Body of pancreas (tissue), 4 donors: ENCODE measurements around the gene SOD3.

Experiments used
- POLR2A ChIP-seq, 3 donors: fragments of 450-650 bp; IDR thresholded peaks; one replicate each; pipeline ENCODE4 v1.6.1; 2016; ENCODE audit warnings: antibody characterized with exemption in 3 of 3, mild to moderate bottlenecking in 2 of 3
- TF ChIP-seq, protein P1 (sequence below), 7 experiments: fragments of 450-650 bp in 4 of 7; fragments of 200-600 bp in 3 of 7; sonication (generic) in 3 of 7; IDR thresholded peaks; one replicate each; pipeline ENCODE4 v1.5.1; 2016 to 2019; ENCODE audit warnings: antibody characterized with exemption in 7 of 7

DNA sequence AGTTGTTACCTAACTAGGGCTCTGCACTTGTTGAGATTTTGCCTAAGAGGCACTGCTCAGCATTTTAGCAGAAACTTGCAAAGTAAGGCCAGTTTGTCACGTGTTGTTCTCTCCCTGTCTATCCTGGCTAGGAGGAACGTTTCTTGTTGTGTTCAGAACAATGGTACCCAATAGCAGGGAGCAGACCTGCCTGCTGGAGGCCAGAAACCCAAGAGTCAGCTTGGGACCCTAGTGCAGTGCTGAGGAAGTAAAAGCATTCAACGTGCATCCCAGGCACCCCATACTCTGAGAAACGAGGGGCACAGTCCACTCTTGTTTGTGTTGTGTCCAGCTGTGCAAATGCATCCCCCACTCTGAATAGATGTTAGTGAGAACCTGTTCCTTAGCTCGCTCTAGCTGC is 42.4 kb downstream of the SOD3 start:
- TF ChIP-seq, protein P1, sequence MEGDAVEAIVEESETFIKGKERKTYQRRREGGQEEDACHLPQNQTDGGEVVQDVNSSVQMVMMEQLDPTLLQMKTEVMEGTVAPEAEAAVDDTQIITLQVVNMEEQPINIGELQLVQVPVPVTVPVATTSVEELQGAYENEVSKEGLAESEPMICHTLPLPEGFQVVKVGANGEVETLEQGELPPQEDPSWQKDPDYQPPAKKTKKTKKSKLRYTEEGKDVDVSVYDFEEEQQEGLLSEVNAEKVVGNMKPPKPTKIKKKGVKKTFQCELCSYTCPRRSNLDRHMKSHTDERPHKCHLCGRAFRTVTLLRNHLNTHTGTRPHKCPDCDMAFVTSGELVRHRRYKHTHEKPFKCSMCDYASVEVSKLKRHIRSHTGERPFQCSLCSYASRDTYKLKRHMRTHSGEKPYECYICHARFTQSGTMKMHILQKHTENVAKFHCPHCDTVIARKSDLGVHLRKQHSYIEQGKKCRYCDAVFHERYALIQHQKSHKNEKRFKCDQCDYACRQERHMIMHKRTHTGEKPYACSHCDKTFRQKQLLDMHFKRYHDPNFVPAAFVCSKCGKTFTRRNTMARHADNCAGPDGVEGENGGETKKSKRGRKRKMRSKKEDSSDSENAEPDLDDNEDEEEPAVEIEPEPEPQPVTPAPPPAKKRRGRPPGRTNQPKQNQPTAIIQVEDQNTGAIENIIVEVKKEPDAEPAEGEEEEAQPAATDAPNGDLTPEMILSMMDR (IDR thresholded peaks at IDR 0.05), result no peak
- TF ChIP-seq POLR2A (IDR thresholded peaks at IDR 0.05), result no peak
